Measurements from ENCODE around the gene STK39. TPM values are rescaled to one million over a fixed set of nuclear protein-coding genes. Genes with fewer than 3 reads are reported as not detected.
A peak's percentile ranks its signal among the peaks of the same experiment; 100 is the strongest.

The STK39 gene
- total RNA-seq, 1 experiment from 2014 or later, result 22.1 TPM

DNA sequence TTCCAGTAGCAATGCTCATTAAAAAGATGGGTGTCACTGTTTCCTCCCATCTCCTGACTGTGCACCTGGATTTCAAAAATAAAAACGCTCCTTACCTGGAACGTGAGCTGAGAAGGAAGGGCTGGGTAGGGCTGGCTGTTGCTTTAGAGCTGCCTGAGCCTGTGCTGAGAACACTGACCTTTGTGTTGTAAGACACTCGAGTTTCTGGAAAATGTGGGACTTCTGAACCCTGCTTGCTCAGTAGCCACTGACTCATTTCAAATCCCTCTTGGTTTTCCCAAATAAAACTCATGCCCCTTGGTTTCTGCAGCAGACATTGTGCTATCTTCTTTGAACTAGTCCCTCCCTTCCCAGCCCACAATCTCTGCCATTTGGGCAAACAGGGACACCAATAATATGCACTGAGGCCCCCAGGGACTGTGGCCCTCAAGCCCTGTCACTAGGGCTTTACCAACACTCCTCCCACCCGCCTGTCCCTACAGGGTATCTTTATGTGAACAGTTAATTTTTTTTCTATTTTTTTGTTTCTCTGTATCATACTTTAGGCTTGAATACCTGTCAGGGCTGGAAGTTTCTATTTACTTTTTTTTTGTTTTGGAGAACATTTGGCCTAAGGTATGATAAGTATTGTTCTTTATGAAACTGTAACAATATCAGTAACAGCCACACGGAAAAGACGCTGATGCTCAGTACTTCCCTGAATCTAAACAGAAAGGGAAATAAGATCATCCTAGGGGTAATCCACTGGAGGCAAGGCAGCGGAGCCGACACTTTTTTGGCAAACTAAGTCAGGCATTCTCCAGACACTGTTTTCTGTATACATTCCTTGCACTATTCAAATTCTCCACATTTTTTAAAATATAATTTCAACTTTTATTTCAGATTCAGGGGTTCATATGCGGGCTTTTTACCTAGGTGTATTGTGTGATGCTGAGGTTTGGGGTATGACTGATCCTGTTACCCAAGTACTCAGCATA, 280.2 kb downstream of the STK39 start:
- Histone ChIP-seq H4K5ac (ENCODE audit: insufficient read length, low read depth, low read length) (no peak overlapping the region), H3K18ac (ENCODE audit: insufficient read length, low read depth, low read length) (no peak overlapping the region), H3K27me3 (ENCODE audit: insufficient read depth, low read length) (no peaks in the 10 kb centered on the region), H3T11ph (ENCODE audit: low read length) (no peak overlapping the region), H3K4me1 (ENCODE audit: insufficient read depth, low read length) (no peaks in the 10 kb centered on the region), H3K9me3 (ENCODE audit: control insufficient read depth, low read depth, low read length) (peaks cover 14% of the 10 kb centered on the region), H2AK5ac (ENCODE audit: insufficient read length, low read length) (no peak overlapping the region), H2AFZ (ENCODE audit: low read length) (no peak overlapping the region), H2BK120ac (ENCODE audit: low read depth, low read length, poor library complexity, severe bottlenecking) (no peak overlapping the region), H2BK15ac (ENCODE audit: low read depth, low read length) (no peak overlapping the region), H3K23ac (ENCODE audit: insufficient read length, low read depth, low read length) (no peak overlapping the region), H3K23me2 (ENCODE audit: insufficient read length, low read depth, low read length, poor library complexity, severe bottlenecking) (no peaks in the 10 kb centered on the region), H3K4ac (ENCODE audit: low read depth, low read length) (no peak overlapping the region), H2BK5ac (ENCODE audit: insufficient read length, low read length) (no peak overlapping the region), H2BK12ac (ENCODE audit: insufficient read length, low read depth, low read length) (no peak overlapping the region), H2BK20ac (ENCODE audit: low read depth, low read length, poor library complexity, severe bottlenecking) (no peak overlapping the region), H4K8ac (replicated peaks; ENCODE audit: insufficient read length, low read depth, low read length) (no peak overlapping the region), H3K79me1 (ENCODE audit: insufficient read depth, low read depth, low read length, poor library complexity, severe bottlenecking) (no peaks in the 10 kb centered on the region), H3K56ac (ENCODE audit: insufficient read length, low read depth, low read length) (no peak overlapping the region), H3K14ac (ENCODE audit: insufficient read depth, low read length) (no peak overlapping the region), H4K91ac (ENCODE audit: insufficient read length, low read depth, low read length) (no peak overlapping the region), H3K9ac (ENCODE audit: extremely low read depth, insufficient read length, low read length) (no peak overlapping the region), H3K27ac (ENCODE audit: insufficient read length, low read depth, low read length) (no peak overlapping the region), H3K79me2 (ENCODE audit: insufficient read depth, low read length) (no peaks in the 10 kb centered on the region), H3K4me2 (ENCODE audit: insufficient read depth, insufficient read length, low read length) (no peak overlapping the region), H4K20me1 (ENCODE audit: control insufficient read depth, insufficient read depth, insufficient read length) (no peaks in the 10 kb centered on the region)
- peaks cover 25 to 28% of the 10 kb centered on the region in 2 experiments for H3K9me3 Mint-ChIP-seq
- WGBS (ENCODE audit: extremely low coverage, insufficient read length, low lambda C conversion rate), result no CpG with 5 or more reads among the region's 9 CpGs
- peak overlapping the region; percentile 6 to 29 (median 29); a peak in 1 of 7 replicates for H3K27ac Mint-ChIP-seq
- DNase-seq, result no peak
- no peaks in the 10 kb centered on the region for H3K27me3 Mint-ChIP-seq (ENCODE audit: low read depth)
- H3K4me1 Mint-ChIP-seq, result peaks cover 7 to 8% of the 10 kb centered on the region in 2 experiments
- H3K36me3 Mint-ChIP-seq (ENCODE audit: insufficient read depth in 1 of 3, low read depth in 3 of 3), result peaks cover 22 to 31% (median 22%) of the 10 kb centered on the region in 3 experiments
- no peak for TF ChIP-seq CTCF (conservative IDR thresholded peaks at IDR 0.05)
- no peak overlapping the region for H3K4me3 Mint-ChIP-seq
